ENCODE data around the gene ENTR1. TPM values are rescaled to one million over a fixed set of nuclear protein-coding genes. Genes with fewer than 3 reads are reported as not detected.

Gene ENTR1
- total and polyA plus RNA-seq, 3 experiments from 2014 or later: 13.1 to 55.5 (median 52.2) TPM

- Mint-ChIP-seq H3K4me3 (peak overlapping the region; percentile 50 to 96 (median 88)), H3K4me1 (peaks cover 0 to 7% (median 0%) of the 10 kb centered on the region in 3 donors), H3K27ac (peak overlapping the region in 5 of 8 donors; percentile 21 to 85 (median 64)), H3K9me3 (no peaks in the 10 kb centered on the region), H3K27me3 (no peaks in the 10 kb centered on the region), H3K36me3 (peaks cover 0 to 20% (median 0%) of the 10 kb centered on the region in 3 donors)
- ChIA-PET POLR2A (interaction anchor here (0.6 to 1.7 kb wide), 5 partner anchors 23 to 365 kb away, joined by 3 to 8 read pairs (median 5); no protein-coding TSS in a partner anchor), CTCF (interaction anchor here (0.8 to 1.6 kb wide), 7 partner anchors 20 to 83 kb away, joined by 3 to 6 read pairs (median 3); no protein-coding TSS in a partner anchor)
- H3K36me3 ChIP-seq (ENCODE audit: insufficient read depth, low read length): no peaks in the 10 kb centered on the region
- no peak overlapping the region for H3K4me3 ChIP-seq (ENCODE audit: low read length)
- no peak overlapping the region for H3K27ac ChIP-seq (ENCODE audit: low read depth, low read length)
- H3K9me3 ChIP-seq (ENCODE audit: low read length): no peaks in the 10 kb centered on the region
- no peak for DNase-seq
- no peaks in the 10 kb centered on the region for H3K27me3 ChIP-seq (ENCODE audit: insufficient read depth, low read length, poor library complexity, severe bottlenecking)
- H3K4me1 ChIP-seq (ENCODE audit: insufficient read depth, low read length): peaks cover 5% of the 10 kb centered on the region
These were observed 48.0 kb downstream of the ENTR1 start for GRCh38 chr9:136362450-136362784.

- peaks cover 0 to 7% (median 0%) of the 10 kb centered on the region in 3 donors for H3K4me1 Mint-ChIP-seq
- Histone ChIP-seq H3K9me3 (ENCODE audit: low read length) (no peaks in the 10 kb centered on the region), H3K4me1 (ENCODE audit: insufficient read depth, low read length) (peaks cover 5% of the 10 kb centered on the region), H3K27ac (ENCODE audit: low read depth, low read length) (no peak overlapping the region), H3K36me3 (ENCODE audit: insufficient read depth, low read length) (no peaks in the 10 kb centered on the region), H3K4me3 (ENCODE audit: low read length) (no peak overlapping the region), H3K27me3 (ENCODE audit: insufficient read depth, low read length, poor library complexity, severe bottlenecking) (no peaks in the 10 kb centered on the region)
- H3K9me3 Mint-ChIP-seq: no peaks in the 10 kb centered on the region
- ChIA-PET CTCF (interaction anchor here (1.2 kb wide), 1 partner anchor 24 kb away, joined by 3 read pairs; no protein-coding TSS in a partner anchor), POLR2A (interaction anchor here (1.7 kb wide), 1 partner anchor 94 kb away, joined by 5 read pairs; no protein-coding TSS in a partner anchor)
- H3K27me3 Mint-ChIP-seq: no peaks in the 10 kb centered on the region
- H3K36me3 Mint-ChIP-seq: peaks cover 0 to 20% (median 0%) of the 10 kb centered on the region in 3 donors
- DNase-seq: no peak
- H3K4me3 Mint-ChIP-seq: peak overlapping the region; percentile 28 to 92 (median 50)
- peak overlapping the region in 2 of 8 donors; percentile 46 to 64 for H3K27ac Mint-ChIP-seq
These were observed 48.5 kb downstream of the ENTR1 start for GRCh38 chr9:136361754-136362449.

GRCh38 chr9:136361047-136361753 lies 49.2 kb downstream of the ENTR1 start:
- Mint-ChIP-seq H3K27ac (no peak overlapping the region), H3K4me3 (peak overlapping the region in 2 of 7 donors; percentile 29 to 48), H3K4me1 (peaks cover 0 to 7% (median 0%) of the 10 kb centered on the region in 3 donors), H3K9me3 (no peaks in the 10 kb centered on the region), H3K36me3 (peaks cover 0 to 20% (median 0%) of the 10 kb centered on the region in 3 donors), H3K27me3 (no peaks in the 10 kb centered on the region)
- Histone ChIP-seq H3K4me1 (ENCODE audit: insufficient read depth, low read length) (peaks cover 5% of the 10 kb centered on the region), H3K4me3 (ENCODE audit: low read length) (no peak overlapping the region), H3K36me3 (ENCODE audit: insufficient read depth, low read length) (no peaks in the 10 kb centered on the region), H3K9me3 (ENCODE audit: low read length) (no peaks in the 10 kb centered on the region), H3K27ac (ENCODE audit: low read depth, low read length) (no peak overlapping the region), H3K27me3 (ENCODE audit: insufficient read depth, low read length, poor library complexity, severe bottlenecking) (no peaks in the 10 kb centered on the region)
- CTCF ChIA-PET: interaction anchor here (1.2 kb wide), 1 partner anchor 24 kb away, joined by 3 read pairs; no protein-coding TSS in a partner anchor
- DNase-seq: no peak
- POLR2A ChIA-PET: no interaction called here

GRCh38 chr9:136359774-136360718 lies 50.4 kb downstream of the ENTR1 start:
- peaks cover 5% of the 10 kb centered on the region for H3K4me1 ChIP-seq (ENCODE audit: insufficient read depth, low read length)
- CTCF ChIA-PET: no interaction called here

GRCh38 chr9:136358888-136359287 lies 51.5 kb downstream of the ENTR1 start:
- Mint-ChIP-seq H3K9me3 (no peaks in the 10 kb centered on the region), H3K4me3 (no peak overlapping the region), H3K27ac (no peak overlapping the region), H3K4me1 (peaks cover 0 to 7% (median 0%) of the 10 kb centered on the region in 3 donors), H3K27me3 (no peaks in the 10 kb centered on the region), H3K36me3 (peaks cover 0 to 20% (median 0%) of the 10 kb centered on the region in 3 donors)
- CTCF ChIA-PET: no interaction called here
- POLR2A ChIA-PET: no interaction called here
- Histone ChIP-seq H3K36me3 (ENCODE audit: insufficient read depth, low read length) (no peaks in the 10 kb centered on the region), H3K4me1 (ENCODE audit: insufficient read depth, low read length) (peaks cover 2% of the 10 kb centered on the region), H3K27me3 (ENCODE audit: insufficient read depth, low read length, poor library complexity, severe bottlenecking) (no peaks in the 10 kb centered on the region), H3K9me3 (ENCODE audit: low read length) (no peaks in the 10 kb centered on the region), H3K4me3 (ENCODE audit: low read length) (no peak overlapping the region), H3K27ac (ENCODE audit: low read depth, low read length) (no peak overlapping the region)
- no peak for DNase-seq

More at GRCh38 chr9:136359774-136360718, 50.4 kb downstream of the ENTR1 start:
- H3K27me3 ChIP-seq (ENCODE audit: insufficient read depth, low read length, poor library complexity, severe bottlenecking): no peaks in the 10 kb centered on the region
- H3K36me3 ChIP-seq (ENCODE audit: insufficient read depth, low read length): no peaks in the 10 kb centered on the region
- H3K9me3 Mint-ChIP-seq: no peaks in the 10 kb centered on the region
- POLR2A ChIA-PET: no interaction called here
- DNase-seq: no peak
- H3K27me3 Mint-ChIP-seq: no peaks in the 10 kb centered on the region
- H3K9me3 ChIP-seq (ENCODE audit: low read length): no peaks in the 10 kb centered on the region
- peaks cover 0 to 20% (median 0%) of the 10 kb centered on the region in 3 donors for H3K36me3 Mint-ChIP-seq
- no peak overlapping the region for H3K27ac ChIP-seq (ENCODE audit: low read depth, low read length)
- H3K4me1 Mint-ChIP-seq: peaks cover 0 to 7% (median 0%) of the 10 kb centered on the region in 3 donors
- H3K4me3 ChIP-seq (ENCODE audit: low read length): no peak overlapping the region
- H3K4me3 Mint-ChIP-seq: no peak overlapping the region
- no peak overlapping the region for H3K27ac Mint-ChIP-seq

GRCh38 chr9:136358016-136358415 lies 52.4 kb downstream of the ENTR1 start:
- Histone ChIP-seq H3K27me3 (ENCODE audit: insufficient read depth, low read length, poor library complexity, severe bottlenecking) (no peaks in the 10 kb centered on the region), H3K9me3 (ENCODE audit: low read length) (no peaks in the 10 kb centered on the region), H3K4me1 (ENCODE audit: insufficient read depth, low read length) (no peaks in the 10 kb centered on the region), H3K27ac (ENCODE audit: low read depth, low read length) (no peak overlapping the region), H3K36me3 (ENCODE audit: insufficient read depth, low read length) (no peaks in the 10 kb centered on the region), H3K4me3 (ENCODE audit: low read length) (no peak overlapping the region)
- H3K27ac Mint-ChIP-seq: no peak overlapping the region
- no peak overlapping the region for H3K4me3 Mint-ChIP-seq
- H3K4me1 Mint-ChIP-seq: peaks cover 0 to 7% (median 0%) of the 10 kb centered on the region in 3 donors
- CTCF ChIA-PET: no interaction called here
- H3K36me3 Mint-ChIP-seq: peaks cover 0 to 20% (median 0%) of the 10 kb centered on the region in 3 donors
- H3K9me3 Mint-ChIP-seq: no peaks in the 10 kb centered on the region
- POLR2A ChIA-PET: no interaction called here
- no peaks in the 10 kb centered on the region for H3K27me3 Mint-ChIP-seq
- no peak for DNase-seq

GRCh38 chr9:136357202-136357725 lies 53.1 kb downstream of the ENTR1 start:
- Mint-ChIP-seq H3K4me3 (no peak overlapping the region), H3K36me3 (peaks cover 0 to 16% (median 0%) of the 10 kb centered on the region in 3 donors), H3K27ac (no peak overlapping the region), H3K9me3 (no peaks in the 10 kb centered on the region), H3K4me1 (no peaks in the 10 kb centered on the region), H3K27me3 (no peaks in the 10 kb centered on the region)
- no peaks in the 10 kb centered on the region for H3K4me1 ChIP-seq (ENCODE audit: insufficient read depth, low read length)
- POLR2A ChIA-PET: no interaction called here
- no peaks in the 10 kb centered on the region for H3K27me3 ChIP-seq (ENCODE audit: insufficient read depth, low read length, poor library complexity, severe bottlenecking)
- H3K27ac ChIP-seq (ENCODE audit: low read depth, low read length): no peak overlapping the region
- CTCF ChIA-PET: no interaction called here
- no peaks in the 10 kb centered on the region for H3K9me3 ChIP-seq (ENCODE audit: low read length)
- no peak overlapping the region for H3K4me3 ChIP-seq (ENCODE audit: low read length)
- H3K36me3 ChIP-seq (ENCODE audit: insufficient read depth, low read length): no peaks in the 10 kb centered on the region
- no peak for DNase-seq
